ENCODE measurements around the gene HDDC3. TPM values are rescaled to one million over a fixed set of nuclear protein-coding genes. Genes with fewer than 3 reads are reported as not detected.

The HDDC3 gene, protein sequence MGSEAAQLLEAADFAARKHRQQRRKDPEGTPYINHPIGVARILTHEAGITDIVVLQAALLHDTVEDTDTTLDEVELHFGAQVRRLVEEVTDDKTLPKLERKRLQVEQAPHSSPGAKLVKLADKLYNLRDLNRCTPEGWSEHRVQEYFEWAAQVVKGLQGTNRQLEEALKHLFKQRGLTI
- 29.4 TPM for total RNA-seq

- no peaks in the 10 kb centered on the region for H3K9me3 ChIP-seq
- no peaks in the 10 kb centered on the region for H3K36me3 ChIP-seq
- peak; percentile 88 to 91 (median 89) for TF ChIP-seq CTCF (IDR thresholded peaks at IDR 0.05)
- H3K27ac ChIP-seq, result peak within 1 kb of the TSS; percentile 84 to 88
- peak within 1 kb of the TSS; percentile 72 to 80 for H3K4me3 ChIP-seq
- DNase-seq (ENCODE audit: low spot score in 2 of 2), result peak; percentile 54 to 95
- H3K27me3 ChIP-seq, result no peaks in the 10 kb centered on the region
- intact Hi-C loops (cut with DNase I), result loop anchor here (1.0 to 10.0 kb wide), 4 partner anchors 30 to 927 kb away; partner anchors contain the start of gene ZNF710
- peaks cover 12 to 33% of the 10 kb centered on the region in 2 donors for H3K4me1 ChIP-seq
Observed at GRCh38 chr15:90931828-90932659, at the start of gene HDDC3. Gene HDDC3 (minus strand): TSS chr15:90932549. CDS start chr15:90932540, 9 bp downstream.

DNA sequence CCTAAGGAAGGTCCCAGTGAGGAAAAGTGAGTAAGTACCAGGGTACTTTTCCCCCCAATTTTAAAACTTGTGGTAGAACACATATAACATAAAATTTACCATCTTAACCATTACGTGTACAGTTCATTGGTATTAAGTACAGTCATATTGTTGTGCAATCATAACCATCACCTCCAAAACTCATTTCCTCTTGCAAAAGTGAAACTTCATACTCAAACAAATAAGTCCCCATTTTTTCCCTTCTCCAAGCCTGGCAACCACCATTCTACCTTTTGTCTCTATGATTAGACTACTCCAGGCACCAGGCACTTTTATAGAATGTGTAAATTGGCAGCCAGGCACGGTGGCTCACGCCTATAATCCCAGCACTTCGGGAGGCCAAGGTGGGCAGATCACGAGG lies 49.8 kb upstream of the HDDC3 start:
- Histone ChIP-seq H3K4me3 (no peak overlapping the region), H3K4me1 (no peaks in the 10 kb centered on the region), H3K27me3 (no peaks in the 10 kb centered on the region), H3K9me3 (no peaks in the 10 kb centered on the region), H3K27ac (no peak overlapping the region), H3K36me3 (peaks cover 0 to 2% of the 10 kb centered on the region in 2 donors)
- intact Hi-C loops (cut with DNase I), result no loop called here
- DNase-seq (ENCODE audit: low spot score in 2 of 2), result no peak
- no peak for TF ChIP-seq CTCF (IDR thresholded peaks at IDR 0.05)

DNA sequence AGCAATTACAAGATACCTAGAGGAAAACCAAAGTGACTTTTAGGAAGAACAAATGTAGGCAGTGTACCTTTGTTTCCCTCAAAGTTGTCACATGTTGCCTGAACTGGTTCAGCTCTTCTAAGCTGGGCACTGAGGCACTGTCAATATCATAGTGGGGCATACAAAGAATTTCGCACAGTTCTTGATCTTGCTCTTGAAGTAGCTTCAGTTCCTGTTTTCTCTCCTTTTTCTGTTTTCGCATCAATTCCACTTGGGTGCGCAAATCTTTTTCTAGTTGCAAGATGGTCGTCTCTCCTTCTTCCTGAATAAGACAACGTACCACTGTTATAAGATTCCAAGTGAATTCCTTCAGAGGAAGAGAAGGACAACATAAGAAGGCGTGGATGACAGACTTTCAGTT lies 49.3 kb upstream of the HDDC3 start:
- Histone ChIP-seq H3K4me1 (no peaks in the 10 kb centered on the region), H3K9me3 (no peaks in the 10 kb centered on the region), H3K4me3 (no peak overlapping the region), H3K27ac (no peak overlapping the region), H3K36me3 (peaks cover 0 to 2% of the 10 kb centered on the region in 2 donors), H3K27me3 (no peaks in the 10 kb centered on the region)
- no peak for TF ChIP-seq CTCF (IDR thresholded peaks at IDR 0.05)
- intact Hi-C loops (cut with DNase I), result no loop called here
- DNase-seq (ENCODE audit: low spot score in 2 of 2), result no peak

- Histone ChIP-seq H3K4me3 (no peak overlapping the region), H3K4me1 (no peaks in the 10 kb centered on the region), H3K27ac (no peak overlapping the region), H3K9me3 (no peaks in the 10 kb centered on the region), H3K27me3 (no peaks in the 10 kb centered on the region), H3K36me3 (peaks cover 0 to 2% of the 10 kb centered on the region in 2 donors)
- DNase-seq (ENCODE audit: low spot score in 2 of 2), result no peak
- intact Hi-C loops (cut with DNase I), result no loop called here
- TF ChIP-seq CTCF (IDR thresholded peaks at IDR 0.05), result no peak
Observed at GRCh38 chr15:90979582-90979981, 47.2 kb upstream of the HDDC3 start.

- Histone ChIP-seq H3K36me3 (peaks cover 3 to 8% of the 10 kb centered on the region in 2 donors), H3K27ac (no peak overlapping the region), H3K27me3 (no peaks in the 10 kb centered on the region), H3K4me3 (no peak overlapping the region), H3K9me3 (no peaks in the 10 kb centered on the region), H3K4me1 (no peaks in the 10 kb centered on the region)
- DNase-seq (ENCODE audit: low spot score in 2 of 2), result no peak
- no peak for TF ChIP-seq CTCF (IDR thresholded peaks at IDR 0.05)
- intact Hi-C loops (cut with DNase I), result no loop called here
Observed at GRCh38 chr15:90974216-90974615, 41.9 kb upstream of the HDDC3 start.

All from ascending aorta (tissue), 2 donors.